Measurements from ENCODE around the gene SELENOO.

The SELENOO gene

GRCh38 chr22:50217543-50218152 is 16.8 kb downstream of the SELENOO start:
- DNase-seq (ENCODE audit: low spot score): no peak

- no peak for DNase-seq (ENCODE audit: low spot score)
Observed at GRCh38 chr22:50218153-50218995, 17.6 kb downstream of the SELENOO start.

- DNase-seq (ENCODE audit: low spot score): no peak
Observed at GRCh38 chr22:50218996-50219727, 18.4 kb downstream of the SELENOO start.

- DNase-seq (ENCODE audit: low spot score): no peak
Observed at GRCh38 chr22:50219800-50220602, 19.2 kb downstream of the SELENOO start.

- DNase-seq (ENCODE audit: low spot score): no peak
Observed at GRCh38 chr22:50220603-50221409, 20.0 kb downstream of the SELENOO start.

GRCh38 chr22:50221410-50222300 is 20.8 kb downstream of the SELENOO start:
- no peak for DNase-seq (ENCODE audit: low spot score)

GRCh38 chr22:50222508-50222907 is 21.7 kb downstream of the SELENOO start:
- no peak for DNase-seq (ENCODE audit: low spot score)

GRCh38 chr22:50224071-50224470 is 23.3 kb downstream of the SELENOO start:
- no peak for DNase-seq (ENCODE audit: low spot score)

GRCh38 chr22:50225200-50225969 is 24.6 kb downstream of the SELENOO start:
- DNase-seq (ENCODE audit: low spot score): no peak

GRCh38 chr22:50226063-50226874 is 25.5 kb downstream of the SELENOO start:
- DNase-seq (ENCODE audit: low spot score): no peak

GRCh38 chr22:50226875-50227165 is 26.0 kb downstream of the SELENOO start:
- DNase-seq (ENCODE audit: low spot score): no peak

- no peak for DNase-seq (ENCODE audit: low spot score)
Observed at GRCh38 chr22:50227579-50228215, 26.9 kb downstream of the SELENOO start.

GRCh38 chr22:50228366-50228765 is 27.6 kb downstream of the SELENOO start:
- DNase-seq (ENCODE audit: low spot score): no peak

GRCh38 chr22:50229370-50229769 is 28.6 kb downstream of the SELENOO start:
- DNase-seq (ENCODE audit: low spot score): no peak

- no peak for DNase-seq (ENCODE audit: low spot score)
Observed at GRCh38 chr22:50232481-50233151, 31.8 kb downstream of the SELENOO start.

- DNase-seq (ENCODE audit: low spot score): no peak
Observed at GRCh38 chr22:50233223-50233622, 32.4 kb downstream of the SELENOO start.

GRCh38 chr22:50236731-50237409 is 36.1 kb downstream of the SELENOO start:
- no peak for DNase-seq (ENCODE audit: low spot score)
